ENCODE data around the gene B4GALNT3.

GRCh38 chr12:608921-609320 lies 149.2 kb downstream of the B4GALNT3 start:
- no peak for TF ChIP-seq ELF4 (IDR thresholded peaks at IDR 0.05)
- TF ChIP-seq TARDBP (IDR thresholded peaks at IDR 0.05), result no peak
- TF ChIP-seq SUZ12 (IDR thresholded peaks at IDR 0.05), result no peak
- no peak for TF ChIP-seq BHLHE40 (IDR thresholded peaks at IDR 0.05; ENCODE audit: borderline replicate concordance)
- no peak for TF ChIP-seq HDGF (IDR thresholded peaks at IDR 0.05; ENCODE audit: borderline replicate concordance)
- TF ChIP-seq CTBP1 (IDR thresholded peaks at IDR 0.05; ENCODE audit: borderline replicate concordance), result no peak
- TF ChIP-seq FOXK2 (IDR thresholded peaks at IDR 0.05), result no peak
- no peak for TF ChIP-seq FOXM1 (IDR thresholded peaks at IDR 0.05; ENCODE audit: borderline replicate concordance)
- TF ChIP-seq NFRKB (IDR thresholded peaks at IDR 0.05), result no peak
- TF ChIP-seq FOXA1 (IDR thresholded peaks at IDR 0.05), result no peak
